ENCODE results near the gene TMOD1. TPM values are rescaled to one million over a fixed set of nuclear protein-coding genes. Genes with fewer than 3 reads are reported as not detected.

The TMOD1 gene
- total RNA-seq, 2 donors from 2014 or later: 7.0 to 8.0 TPM

- H3K4me1 ChIP-seq (replicated peaks): peaks cover under 1% of the 10 kb centered on the region
- H3K27me3 ChIP-seq (replicated peaks; ENCODE audit: insufficient read depth): no peaks in the 10 kb centered on the region
- no peaks in the 10 kb centered on the region for H3K36me3 ChIP-seq
- TF ChIP-seq POLR2AphosphoS5 (IDR thresholded peaks at IDR 0.05) (no peak), POLR2A (IDR thresholded peaks at IDR 0.05) (no peak), CTCF (IDR thresholded peaks at IDR 0.05) (no peak)
- intact Hi-C loops (cut with DNase I): no loop called here
- no peak overlapping the region for H3K4me3 ChIP-seq
- WGBS: 86% methylated on average over 8 of the region's 8 CpGs
- H3K9me3 ChIP-seq: no peaks in the 10 kb centered on the region
- no peak for DNase-seq (ENCODE audit: low spot score)
- no peak overlapping the region for H3K27ac ChIP-seq
These were observed 11.6 kb downstream of the TMOD1 start for GRCh38 chr9:97512966-97513560.

GRCh38 chr9:97514531-97514930, 13.1 kb downstream of the TMOD1 start:
- peaks cover 6% of the 10 kb centered on the region for H3K4me1 ChIP-seq (replicated peaks)
- no peaks in the 10 kb centered on the region for H3K9me3 ChIP-seq
- intact Hi-C loops (cut with DNase I): no loop called here
- no peaks in the 10 kb centered on the region for H3K27me3 ChIP-seq (replicated peaks; ENCODE audit: insufficient read depth)
- no peak for TF ChIP-seq POLR2AphosphoS5 (IDR thresholded peaks at IDR 0.05)
- H3K4me3 ChIP-seq: no peak overlapping the region
- 91% methylated on average over 9 of the region's 9 CpGs for WGBS
- H3K36me3 ChIP-seq: no peaks in the 10 kb centered on the region
- no peak overlapping the region for H3K27ac ChIP-seq
- no peak for DNase-seq (ENCODE audit: low spot score)

- H3K27me3 ChIP-seq (replicated peaks; ENCODE audit: insufficient read depth): no peaks in the 10 kb centered on the region
- H3K9me3 ChIP-seq: no peaks in the 10 kb centered on the region
- intact Hi-C loops (cut with DNase I): loop anchor here (5.0 kb wide), 1 partner anchor 42 kb away; no protein-coding TSS in a partner anchor
- 59% methylated on average over 6 of the region's 6 CpGs for WGBS
- no peak overlapping the region for H3K4me3 ChIP-seq
- TF ChIP-seq POLR2A (IDR thresholded peaks at IDR 0.05): no peak
- TF ChIP-seq CTCF (IDR thresholded peaks at IDR 0.05): no peak
- TF ChIP-seq POLR2AphosphoS5 (IDR thresholded peaks at IDR 0.05): no peak
- H3K4me1 ChIP-seq (replicated peaks): peaks cover 6% of the 10 kb centered on the region
- H3K36me3 ChIP-seq: no peaks in the 10 kb centered on the region
- H3K27ac ChIP-seq: no peak overlapping the region
- no peak for DNase-seq (ENCODE audit: low spot score)
These were observed 14.2 kb downstream of the TMOD1 start for GRCh38 chr9:97515662-97516061.

- Histone ChIP-seq H3K27me3 (replicated peaks; ENCODE audit: insufficient read depth) (no peaks in the 10 kb centered on the region), H3K4me1 (replicated peaks) (peaks cover 6% of the 10 kb centered on the region), H3K9me3 (no peaks in the 10 kb centered on the region), H3K27ac (no peak overlapping the region), H3K36me3 (no peaks in the 10 kb centered on the region), H3K4me3 (no peak overlapping the region)
- DNase-seq (ENCODE audit: low spot score): no peak
- 84% methylated on average over 8 of the region's 8 CpGs for WGBS
- TF ChIP-seq POLR2A (IDR thresholded peaks at IDR 0.05) (no peak), POLR2AphosphoS5 (IDR thresholded peaks at IDR 0.05) (no peak), CTCF (IDR thresholded peaks at IDR 0.05) (no peak)
- intact Hi-C loops (cut with DNase I): loop anchor here (5.0 kb wide), 1 partner anchor 41 kb away; no protein-coding TSS in a partner anchor
These were observed 14.6 kb downstream of the TMOD1 start for GRCh38 chr9:97516111-97516510.

- intact Hi-C loops (cut with DNase I): loop anchor here (5.0 kb wide), 1 partner anchor 40 kb away; no protein-coding TSS in a partner anchor
- Histone ChIP-seq H3K27ac (peak overlapping the region; percentile 47 to 68), H3K4me3 (no peak overlapping the region), H3K9me3 (no peaks in the 10 kb centered on the region), H3K27me3 (replicated peaks; ENCODE audit: insufficient read depth) (no peaks in the 10 kb centered on the region), H3K36me3 (no peaks in the 10 kb centered on the region), H3K4me1 (replicated peaks) (peaks cover 6% of the 10 kb centered on the region)
- TF ChIP-seq POLR2AphosphoS5 (IDR thresholded peaks at IDR 0.05) (no peak), CTCF (IDR thresholded peaks at IDR 0.05) (no peak), POLR2A (IDR thresholded peaks at IDR 0.05) (no peak)
- DNase-seq (ENCODE audit: low spot score): no peak
- 88% methylated on average over 14 of the region's 14 CpGs for WGBS
These were observed 16.0 kb downstream of the TMOD1 start for GRCh38 chr9:97517331-97518089.
